Peyer's patch (tissue), 4 donors: ENCODE results near the gene IGSF8. TPM values are rescaled to one million over a fixed set of nuclear protein-coding genes. Genes with fewer than 3 reads are reported as not detected.
"Not testable (repeated sequence)": the region's sequence is repeated elsewhere in the genome, so short reads cannot be mapped to it uniquely, and the experiment has no call there.

ENCODE experiments used
- DNase-seq, 3 donors: peaks; one replicate each; pipeline ENCODE4 v3.0.0-alpha.2; 2017 to 2019
- H3K27ac ChIP-seq, 4 donors: fragments of 200-600 bp; sonication (generic); one replicate each; pipeline ENCODE4 v1.5.1; 2016 to 2019
- H3K27me3 ChIP-seq, 2 donors: fragments of 200-600 bp; sonication (generic); one replicate each; pipeline ENCODE4 v1.5.1; 2019
- H3K36me3 ChIP-seq, 3 donors: fragments of 200-600 bp; sonication (generic); one replicate each; pipeline ENCODE4 v1.5.1; 2016 to 2019
- H3K4me1 ChIP-seq, 4 donors: fragments of 200-600 bp; sonication (generic); one replicate each; pipeline ENCODE4 v1.5.1; 2016 to 2019
- H3K4me3 ChIP-seq, 4 donors: fragments of 200-600 bp; sonication (generic); 1 replicate in 3 of 4; 2 replicates in 1 of 4; pipeline ENCODE4 v1.5.1; 2016 to 2019; ENCODE audit warnings: mild to moderate bottlenecking in 1 of 4
- H3K9me3 ChIP-seq, 4 donors: fragments of 200-600 bp; sonication (generic); one replicate each; pipeline ENCODE4 v1.5.1; 2016 to 2019; ENCODE audit warnings: mild to moderate bottlenecking in 1 of 4
- POLR2A ChIP-seq, 2 donors: fragments of 450-650 bp; IDR thresholded peaks; one replicate each; pipeline ENCODE4 v1.5.1; 2017; ENCODE audit warnings: antibody characterized with exemption in 2 of 2, mild to moderate bottlenecking in 2 of 2, moderate library complexity in 2 of 2
- total RNA-seq, 4 donors: library from RNA; depleted of rRNA; stranded (reverse); fragments of >200 nt; gene quantifications; one replicate each; pipeline ENCODE4 v1.1.0, GENCODE V29; 2016
- TF ChIP-seq, protein P1 (sequence below), 6 experiments: fragments of 450-650 bp in 4 of 6; fragments of 200-600 bp in 2 of 6; sonication (generic) in 1 of 6; IDR thresholded peaks; one replicate each; pipeline ENCODE4 v1.5.1; 2017 to 2019; ENCODE audit warnings: antibody characterized with exemption in 6 of 6, mild to moderate bottlenecking in 3 of 6, moderate library complexity in 1 of 6

IGSF8 gene
- total RNA-seq, 4 donors from 2014 or later = 20.6 to 65.3 (median 38.9) TPM

DNA sequence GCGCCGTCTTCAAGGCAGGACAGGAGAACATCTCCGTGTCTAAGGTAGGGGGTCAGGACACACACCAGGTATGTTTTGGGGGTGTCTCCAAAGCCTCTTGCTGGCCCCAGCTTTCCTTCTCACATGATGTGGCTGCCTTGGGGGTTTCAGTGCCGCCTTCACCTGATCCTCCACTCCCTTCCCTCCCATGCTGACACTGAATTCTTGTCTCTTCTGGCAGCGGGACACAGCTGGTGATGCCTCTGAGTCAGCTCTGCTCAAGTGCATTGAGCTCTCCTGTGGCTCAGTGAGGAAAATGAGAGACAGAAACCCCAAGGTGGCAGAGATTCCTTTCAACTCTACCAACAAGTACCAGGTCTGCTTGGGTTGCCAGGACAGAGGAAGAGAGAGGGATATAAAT, 30.6 kb upstream of the IGSF8 start:
- Histone ChIP-seq H3K36me3 (peaks cover 0 to 6% (median 0%) of the 10 kb centered on the region in 3 donors), H3K27me3 (no peaks in the 10 kb centered on the region), H3K4me3 (no peak overlapping the region), H3K27ac (no peak overlapping the region), H3K9me3 (no peaks in the 10 kb centered on the region), H3K4me1 (no peaks in the 10 kb centered on the region)
- TF ChIP-seq POLR2A (IDR thresholded peaks at IDR 0.05) = no peak
- TF ChIP-seq, protein P1, sequence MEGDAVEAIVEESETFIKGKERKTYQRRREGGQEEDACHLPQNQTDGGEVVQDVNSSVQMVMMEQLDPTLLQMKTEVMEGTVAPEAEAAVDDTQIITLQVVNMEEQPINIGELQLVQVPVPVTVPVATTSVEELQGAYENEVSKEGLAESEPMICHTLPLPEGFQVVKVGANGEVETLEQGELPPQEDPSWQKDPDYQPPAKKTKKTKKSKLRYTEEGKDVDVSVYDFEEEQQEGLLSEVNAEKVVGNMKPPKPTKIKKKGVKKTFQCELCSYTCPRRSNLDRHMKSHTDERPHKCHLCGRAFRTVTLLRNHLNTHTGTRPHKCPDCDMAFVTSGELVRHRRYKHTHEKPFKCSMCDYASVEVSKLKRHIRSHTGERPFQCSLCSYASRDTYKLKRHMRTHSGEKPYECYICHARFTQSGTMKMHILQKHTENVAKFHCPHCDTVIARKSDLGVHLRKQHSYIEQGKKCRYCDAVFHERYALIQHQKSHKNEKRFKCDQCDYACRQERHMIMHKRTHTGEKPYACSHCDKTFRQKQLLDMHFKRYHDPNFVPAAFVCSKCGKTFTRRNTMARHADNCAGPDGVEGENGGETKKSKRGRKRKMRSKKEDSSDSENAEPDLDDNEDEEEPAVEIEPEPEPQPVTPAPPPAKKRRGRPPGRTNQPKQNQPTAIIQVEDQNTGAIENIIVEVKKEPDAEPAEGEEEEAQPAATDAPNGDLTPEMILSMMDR (IDR thresholded peaks at IDR 0.05) = no peak
- DNase-seq = no peak

DNA sequence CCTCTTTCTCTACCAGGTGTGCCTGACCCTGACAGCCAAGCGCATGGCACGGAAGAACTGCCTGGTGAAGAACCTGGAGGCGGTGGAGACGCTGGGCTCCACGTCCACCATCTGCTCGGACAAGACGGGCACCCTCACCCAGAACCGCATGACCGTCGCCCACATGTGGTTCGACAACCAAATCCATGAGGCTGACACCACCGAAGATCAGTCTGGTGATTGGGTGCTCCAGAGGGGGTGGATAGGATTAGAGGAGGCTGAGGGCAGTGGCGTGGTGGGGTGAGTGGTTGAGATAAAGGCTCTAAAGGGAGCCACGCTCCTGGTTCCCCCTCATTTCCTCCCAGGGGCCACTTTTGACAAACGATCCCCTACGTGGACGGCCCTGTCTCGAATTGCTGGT, 30.2 kb upstream of the IGSF8 start:
- no peak overlapping the region for H3K27ac ChIP-seq
- H3K27me3 ChIP-seq = no peaks in the 10 kb centered on the region
- H3K4me3 ChIP-seq = no peak overlapping the region
- TF ChIP-seq POLR2A (IDR thresholded peaks at IDR 0.05) = no peak
- TF ChIP-seq, protein P1 (IDR thresholded peaks at IDR 0.05) = no peak
- no peaks in the 10 kb centered on the region for H3K4me1 ChIP-seq
- peaks cover 0 to 6% (median 0%) of the 10 kb centered on the region in 3 donors for H3K36me3 ChIP-seq
- no peak for DNase-seq
- no peaks in the 10 kb centered on the region for H3K9me3 ChIP-seq

DNA sequence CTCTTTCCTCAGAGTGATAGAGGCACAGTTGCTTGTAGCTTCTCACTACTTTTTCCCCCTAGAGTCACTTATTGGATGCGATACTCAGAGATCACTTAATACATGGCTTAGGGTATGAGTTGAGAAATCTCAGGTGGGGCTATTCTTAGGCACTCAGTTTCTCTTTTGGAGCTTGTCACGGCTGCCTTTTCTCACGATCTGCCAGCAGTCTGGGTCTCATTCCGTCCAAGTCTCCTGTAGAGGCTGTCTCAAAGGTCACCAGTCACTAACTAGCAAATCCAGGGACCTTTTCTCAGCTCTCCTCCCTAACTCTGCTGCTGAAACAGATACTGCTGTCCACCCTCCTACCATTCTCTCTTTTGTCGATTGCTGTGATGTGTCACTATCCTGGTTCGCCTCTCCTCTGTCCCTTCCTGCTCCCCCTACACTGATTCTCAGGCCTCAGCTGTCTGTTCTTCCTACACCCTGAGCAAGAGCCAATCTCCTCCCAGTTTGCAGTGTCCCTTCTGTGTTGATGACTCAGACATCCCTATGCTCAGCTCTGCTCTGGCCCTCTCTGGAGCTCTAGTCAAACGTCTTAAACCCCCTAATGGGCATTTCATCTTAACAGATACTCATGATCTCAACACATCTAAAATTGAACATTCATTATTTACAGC, 29.6 kb upstream of the IGSF8 start:
- Histone ChIP-seq H3K27me3 (no peaks in the 10 kb centered on the region), H3K36me3 (peaks cover 0 to 6% (median 0%) of the 10 kb centered on the region in 3 donors), H3K4me3 (no peak overlapping the region), H3K27ac (no peak overlapping the region), H3K9me3 (no peaks in the 10 kb centered on the region), H3K4me1 (no peaks in the 10 kb centered on the region)
- DNase-seq = no peak
- TF ChIP-seq, protein P1 (IDR thresholded peaks at IDR 0.05) = no peak
- no peak for TF ChIP-seq POLR2A (IDR thresholded peaks at IDR 0.05)

DNA sequence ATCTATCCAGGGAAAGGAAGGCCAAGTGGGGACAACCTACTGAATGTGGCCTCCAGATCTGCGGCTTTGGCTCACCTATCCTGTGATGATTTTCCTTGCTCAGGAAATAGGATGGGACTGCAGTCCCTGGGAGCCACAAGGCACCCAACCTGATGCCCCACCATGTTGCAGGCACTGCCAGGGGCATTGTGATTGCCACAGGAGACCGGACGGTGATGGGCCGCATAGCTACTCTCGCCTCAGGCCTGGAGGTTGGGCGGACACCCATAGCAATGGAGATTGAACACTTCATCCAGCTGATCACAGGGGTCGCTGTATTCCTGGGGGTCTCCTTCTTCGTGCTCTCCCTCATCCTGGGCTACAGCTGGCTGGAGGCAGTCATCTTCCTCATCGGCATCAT, 29.0 kb upstream of the IGSF8 start:
- no peak overlapping the region for H3K4me3 ChIP-seq
- H3K4me1 ChIP-seq = no peaks in the 10 kb centered on the region
- peaks cover 0 to 6% (median 0%) of the 10 kb centered on the region in 3 donors for H3K36me3 ChIP-seq

DNA sequence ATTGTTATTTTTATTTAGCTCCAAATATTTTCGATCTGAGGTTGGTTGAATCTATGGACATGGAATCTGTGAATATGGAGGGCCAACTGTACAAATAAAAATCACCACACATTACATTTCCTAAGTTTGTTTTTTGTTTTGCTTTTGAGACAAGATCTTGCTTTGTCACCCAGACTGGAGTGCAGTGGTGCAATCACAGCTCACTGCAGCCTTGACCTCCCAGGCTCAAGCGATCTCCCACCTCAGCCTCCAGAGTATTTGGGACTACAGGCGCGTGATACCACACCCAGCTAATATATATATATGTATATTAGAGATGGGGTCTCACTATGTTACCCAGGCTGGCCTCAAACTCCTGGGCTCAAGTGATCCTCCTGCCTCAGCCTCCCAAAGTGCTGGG, 27.9 kb upstream of the IGSF8 start:
- not testable (repeated sequence) for H3K27me3 ChIP-seq, DNase-seq, H3K4me1 ChIP-seq, H3K27ac ChIP-seq, H3K4me3 ChIP-seq, H3K36me3 ChIP-seq, H3K9me3 ChIP-seq

More for the DNA sequence above, 29.0 kb upstream of the IGSF8 start:
- Histone ChIP-seq H3K27me3 (no peaks in the 10 kb centered on the region), H3K27ac (no peak overlapping the region), H3K9me3 (no peaks in the 10 kb centered on the region)
- TF ChIP-seq, protein P1 (IDR thresholded peaks at IDR 0.05) = no peak
- no peak for TF ChIP-seq POLR2A (IDR thresholded peaks at IDR 0.05)
- DNase-seq = no peak

DNA sequence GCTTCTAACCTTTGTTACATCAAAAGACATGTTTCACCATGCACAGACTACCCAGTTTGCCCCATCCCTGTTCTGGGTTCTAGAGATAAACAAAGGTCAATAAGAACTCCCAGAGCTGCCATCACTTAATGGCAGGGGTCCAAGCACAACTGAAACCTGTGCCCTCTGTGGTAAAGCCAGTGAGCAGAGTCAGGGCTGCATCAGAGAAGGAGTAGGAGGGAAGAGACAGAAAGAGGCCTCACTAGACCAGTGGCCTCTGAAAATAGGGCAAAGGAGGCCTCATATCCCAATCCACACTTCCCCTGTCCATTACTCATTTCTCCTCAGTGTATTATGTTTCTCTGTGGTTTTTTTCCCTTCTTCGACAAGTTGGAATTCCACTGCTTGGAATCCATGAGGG, 27.3 kb upstream of the IGSF8 start:
- Histone ChIP-seq H3K9me3 (no peaks in the 10 kb centered on the region), H3K4me1 (no peaks in the 10 kb centered on the region), H3K27ac (no peak overlapping the region), H3K4me3 (no peak overlapping the region), H3K36me3 (peaks cover 0 to 6% (median 0%) of the 10 kb centered on the region in 3 donors), H3K27me3 (no peaks in the 10 kb centered on the region)
- no peak for DNase-seq
- TF ChIP-seq, protein P1 (IDR thresholded peaks at IDR 0.05) = no peak
- TF ChIP-seq POLR2A (IDR thresholded peaks at IDR 0.05) = no peak
